GM18909 (cell line): ENCODE results near the gene FABP7.
"Not testable (repeated sequence)": the region's sequence is repeated elsewhere in the genome, so short reads cannot be mapped to it uniquely, and the experiment has no call there.

ENCODE experiments used
- ATAC-seq: cut with Tn5 transposase; IDR thresholded peaks from one replicate; pipeline ENCODE4 v1.9.1; 2021; ENCODE audit warnings: mild to moderate bottlenecking; ENCODE audit not compliant: unreplicated experiment, poor library complexity

FABP7 gene

GRCh38 chr6:122779667-122780066, at the start of gene FABP7:
FABP7 (plus strand) TSS chr6:122779716; CDS start chr6:122779795, 79 bp downstream.
- no peak for ATAC-seq

GRCh38 chr6:122730334-122730733, 49.2 kb upstream of the FABP7 start:
- no peak for ATAC-seq

- ATAC-seq, result peak; percentile 57
Measured at GRCh38 chr6:122730775-122731386, 48.6 kb upstream of the FABP7 start.

GRCh38 chr6:122733259-122733658, 46.3 kb upstream of the FABP7 start:
- no peak for ATAC-seq

GRCh38 chr6:122734529-122735395, 44.8 kb upstream of the FABP7 start:
- no peak for ATAC-seq

GRCh38 chr6:122735582-122735981, 43.9 kb upstream of the FABP7 start:
- no peak for ATAC-seq

- ATAC-seq, result no peak
Measured at GRCh38 chr6:122736163-122736562, 43.4 kb upstream of the FABP7 start.

GRCh38 chr6:122736616-122737015, 42.9 kb upstream of the FABP7 start:
- ATAC-seq, result no peak

- ATAC-seq, result no peak
Measured at GRCh38 chr6:122740091-122740490, 39.4 kb upstream of the FABP7 start.

- no peak for ATAC-seq
Measured at GRCh38 chr6:122740936-122741335, 38.6 kb upstream of the FABP7 start.

- not testable (repeated sequence) for ATAC-seq
Measured at GRCh38 chr6:122744247-122744646, 35.3 kb upstream of the FABP7 start.

GRCh38 chr6:122744856-122745255, 34.7 kb upstream of the FABP7 start:
- ATAC-seq, result not testable (repeated sequence)

GRCh38 chr6:122746688-122747087, 32.8 kb upstream of the FABP7 start:
- ATAC-seq, result no peak

GRCh38 chr6:122747573-122747972, 31.9 kb upstream of the FABP7 start:
- ATAC-seq, result no peak

- ATAC-seq, result not testable (repeated sequence)
Measured at GRCh38 chr6:122748945-122749344, 30.6 kb upstream of the FABP7 start.

GRCh38 chr6:122749451-122750050, 30.0 kb upstream of the FABP7 start:
- no peak for ATAC-seq

- peak; percentile 92 for ATAC-seq
Measured at GRCh38 chr6:122751326-122751725, 28.2 kb upstream of the FABP7 start.

GRCh38 chr6:122752459-122752858, 27.1 kb upstream of the FABP7 start:
- peak; percentile 41 for ATAC-seq

GRCh38 chr6:122753000-122753687, 26.4 kb upstream of the FABP7 start:
- ATAC-seq, result no peak

- ATAC-seq, result no peak
Measured at GRCh38 chr6:122753688-122754056, 25.8 kb upstream of the FABP7 start.
